HEK293T (cell line): ENCODE data around the gene ZER1.

Source experiments
- ARNT ChIP-seq: fragments of 450-650 bp; IDR thresholded peaks from 2 replicates; pipeline ENCODE4 v1.6.1; 2017; ENCODE audit warnings: mild to moderate bottlenecking
- FOXK2 ChIP-seq: fragments of 450-650 bp; IDR thresholded peaks from 2 replicates; pipeline ENCODE4 v1.6.1; 2016; ENCODE audit warnings: mild to moderate bottlenecking
- FOXM1 ChIP-seq: fragments of 450-650 bp; IDR thresholded peaks from 2 replicates; pipeline ENCODE4 v1.6.1; 2017; ENCODE audit warnings: mild to moderate bottlenecking, borderline replicate concordance
- L3MBTL2 ChIP-seq: fragments of 450-650 bp; conservative IDR thresholded peaks from 2 replicates; pipeline ENCODE4 v1.6.1; 2016; ENCODE audit warnings: mild to moderate bottlenecking
- SUZ12 ChIP-seq: fragments of 450-650 bp; IDR thresholded peaks from 2 replicates; pipeline ENCODE4 v1.6.1; 2016; ENCODE audit warnings: mild to moderate bottlenecking
- ZNF384 ChIP-seq: fragments of 450-650 bp; IDR thresholded peaks from 2 replicates; pipeline ENCODE4 v1.6.1; 2016

- peak; percentile 70 for TF ChIP-seq L3MBTL2
- TF ChIP-seq FOXM1: no peak
- no peak for TF ChIP-seq ARNT
- TF ChIP-seq ZNF384: no peak
- TF ChIP-seq FOXK2: no peak
- TF ChIP-seq SUZ12: no peak
These were observed 88.2 kb downstream of the ZER1 start for GRCh38 chr9:128683340-128684064.
